CD14-positive monocyte (primary cell): Measurements from ENCODE around the gene GNB4. TPM values are rescaled to one million over a fixed set of nuclear protein-coding genes. Genes with fewer than 3 reads are reported as not detected.
A peak's percentile ranks its signal among the peaks of the same experiment; 100 is the strongest.

Experiments
- DNase-seq, 3 donors: peaks; one replicate each; pipeline ENCODE4 v3.0.0-alpha.2; 2011 to 2022
- H2AFZ ChIP-seq: 2 replicates; pipeline ENCODE4 v1.6.0; 2012; ENCODE audit warnings: mild to moderate bottlenecking, low read depth, low read length, inconsistent platforms; ENCODE audit not compliant: insufficient read depth, poor library complexity, severe bottlenecking
- H3K27ac ChIP-seq, 2 donors: 1 replicate in 1 of 2; 2 replicates in 1 of 2; pipeline ENCODE4 v1.5.1; 2012 to 2013; ENCODE audit warnings: low read length in 2 of 2, control low read depth in 1 of 2, inconsistent platforms in 1 of 2, low read depth in 1 of 2, mild to moderate bottlenecking in 1 of 2
- H3K27me3 ChIP-seq, 2 donors: one replicate each; pipeline versions ENCODE4 v1.6.0 to v1.6.1; 2011 to 2013; ENCODE audit warnings: low read length in 2 of 2; ENCODE audit not compliant: control insufficient read depth in 2 of 2, insufficient read depth in 2 of 2
- H3K36me3 ChIP-seq, 2 donors: replicated peaks in 1 of 2; 1 replicate in 1 of 2; 2 replicates in 1 of 2; pipeline versions ENCODE4 v1.5.1 to v1.6.1; 2012 to 2013; ENCODE audit warnings: low read length in 2 of 2, control low read depth in 1 of 2, inconsistent platforms in 1 of 2, mild to moderate bottlenecking in 1 of 2; ENCODE audit not compliant: insufficient read depth in 2 of 2, control insufficient read depth in 1 of 2
- H3K4me1 ChIP-seq, 2 donors: 1 replicate in 1 of 2; 2 replicates in 1 of 2; pipeline versions ENCODE4 v1.5.1 to v1.6.1; 2012 to 2013; ENCODE audit warnings: low read length in 2 of 2, control low read depth in 1 of 2, inconsistent platforms in 1 of 2, mild to moderate bottlenecking in 1 of 2, moderate library complexity in 1 of 2; ENCODE audit not compliant: insufficient read depth in 2 of 2, control insufficient read depth in 1 of 2
- H3K4me2 ChIP-seq: replicated peaks from 2 replicates; pipeline ENCODE3; 2012; ENCODE audit warnings: low read length, moderate library complexity, mild to moderate bottlenecking; ENCODE audit not compliant: poor library complexity, severe bottlenecking; ENCODE audit errors: extremely low read depth
- H3K4me3 ChIP-seq, 3 experiments: fragments of 200-600 bp in 1 of 3; sonication (generic) in 1 of 3; replicated peaks in 1 of 3; 1 replicate in 2 of 3; 2 replicates in 1 of 3; pipeline ENCODE4 v1.5.1; 2011 to 2013; ENCODE audit warnings: low read length in 3 of 3, mild to moderate bottlenecking in 3 of 3, control low read depth in 2 of 3, low read depth in 2 of 3, inconsistent platforms in 1 of 3, moderate library complexity in 1 of 3
- H3K79me2 ChIP-seq: 2 replicates; pipeline ENCODE4 v1.6.0; 2012; ENCODE audit warnings: mild to moderate bottlenecking, control low read depth, inconsistent platforms, low read length, moderate library complexity; ENCODE audit not compliant: insufficient read depth
- H3K9ac ChIP-seq: 2 replicates; pipeline ENCODE4 v1.6.0; 2017; ENCODE audit warnings: low read length, mild to moderate bottlenecking; ENCODE audit not compliant: insufficient read depth, poor library complexity, severe bottlenecking
- H3K9me3 ChIP-seq, 2 donors: replicated peaks in 1 of 2; 1 replicate in 1 of 2; 2 replicates in 1 of 2; pipeline versions ENCODE4 v1.5.1 to v1.6.1; 2012 to 2013; ENCODE audit warnings: low read length in 2 of 2, control low read depth in 1 of 2; ENCODE audit not compliant: control insufficient read depth in 1 of 2, insufficient read depth in 1 of 2
- H4K20me1 ChIP-seq: 2 replicates; pipeline ENCODE4 v1.6.0; 2012; ENCODE audit warnings: mild to moderate bottlenecking, low read length, control low read depth, moderate library complexity; ENCODE audit not compliant: insufficient read depth
- H3K27ac Mint-ChIP-seq, 7 donors: one replicate each; pipeline ENCODE4 v1.8.0; 2020; ENCODE audit warnings: mild to moderate bottlenecking in 7 of 7, mixed read lengths in 7 of 7, moderate library complexity in 6 of 7, inconsistent platforms in 2 of 7
- H3K27me3 Mint-ChIP-seq, 3 donors: one replicate each; pipeline ENCODE4 v1.8.0; 2021 to 2022; ENCODE audit warnings: low read depth in 3 of 3, mild to moderate bottlenecking in 3 of 3, mixed read lengths in 3 of 3, moderate library complexity in 3 of 3, inconsistent platforms in 1 of 3
- H3K36me3 Mint-ChIP-seq, 2 donors: one replicate each; pipeline ENCODE4 v1.8.0; 2020; ENCODE audit warnings: mixed read lengths in 2 of 2, inconsistent platforms in 1 of 2, mild to moderate bottlenecking in 1 of 2
- H3K4me1 Mint-ChIP-seq: one replicate; pipeline ENCODE4 v1.8.0; 2020; ENCODE audit warnings: mild to moderate bottlenecking, mixed read lengths
- H3K4me3 Mint-ChIP-seq, 2 donors: one replicate each; pipeline ENCODE4 v1.8.0; 2020; ENCODE audit warnings: mild to moderate bottlenecking in 2 of 2, mixed read lengths in 2 of 2, moderate library complexity in 1 of 2
- H3K9me3 Mint-ChIP-seq, 7 donors: one replicate each; pipeline ENCODE4 v1.8.0; 2020 to 2022; ENCODE audit warnings: mixed read lengths in 7 of 7, mild to moderate bottlenecking in 6 of 7, moderate library complexity in 6 of 7, inconsistent platforms in 2 of 7
- CTCF ChIP-seq: fragments of 200-600 bp; IDR thresholded peaks from one replicate; pipeline ENCODE4 v1.8.0; 2022; ENCODE audit warnings: antibody characterized with exemption, mild to moderate bottlenecking
- WGBS: methylation state at CpG from one replicate; pipeline ENCODE4 v1.1.5; 2013; ENCODE audit warnings: missing lambda C conversion rate; ENCODE audit not compliant: insufficient coverage; 5-methylcytosine and 5-hydroxymethylcytosine counted together
- intact Hi-C, 2 donors: fragments of 100-400 bp; cut with micrococcal nuclease; formaldehyde crosslinking; loops; one replicate each; pipeline versions ENCODE4 v1.15.0 to v1.15.1; 2023
- polyA plus RNA-seq, 3 donors: library from polyadenylated mRNA; depleted of rRNA in 1 of 3; unstranded in 2 of 3; stranded (reverse) in 1 of 3; fragments of 300-500 nt in 2 of 3; fragments of >200 nt in 1 of 3; fragmentation: Illumina TruSeq in 2 of 3; gene quantifications; 1 replicate in 2 of 3; 2 replicates in 1 of 3; pipeline ENCODE4 v1.2.3, GENCODE V29; 2012 to 2021

GNB4 gene
- polyA plus RNA-seq, 3 donors = 15.4 to 65.1 (median 63.5) TPM

- intact Hi-C loops = no loop called here
- Mint-ChIP-seq H3K4me1 (no peaks in the 10 kb centered on the region), H3K9me3 (peaks cover 0 to 2% (median 0%) of the 10 kb centered on the region in 7 donors), H3K36me3 (peaks cover 66 to 77% of the 10 kb centered on the region in 2 donors), H3K4me3 (no peak overlapping the region), H3K27ac (no peak overlapping the region), H3K27me3 (no peaks in the 10 kb centered on the region)
- Histone ChIP-seq H3K4me2 (no peak overlapping the region), H3K4me1 (no peaks in the 10 kb centered on the region), H3K79me2 (no peaks in the 10 kb centered on the region), H4K20me1 (no peaks in the 10 kb centered on the region), H3K27ac (no peak overlapping the region), H3K9me3 (no peaks in the 10 kb centered on the region), H3K9ac (no peak overlapping the region), H3K36me3 (peaks cover 53 to 90% of the 10 kb centered on the region in 2 donors), H3K27me3 (no peaks in the 10 kb centered on the region), H3K4me3 (no peak overlapping the region), H2AFZ (no peak overlapping the region)
- DNase-seq = no peak
- TF ChIP-seq CTCF = no peak
These were observed 40.3 kb downstream of the GNB4 start for GRCh38 chr3:179410999-179411398.

- Histone ChIP-seq H3K79me2 (no peaks in the 10 kb centered on the region), H3K27ac (no peak overlapping the region), H3K9me3 (no peaks in the 10 kb centered on the region), H3K36me3 (peaks cover 56 to 92% of the 10 kb centered on the region in 2 donors), H4K20me1 (no peaks in the 10 kb centered on the region), H2AFZ (no peak overlapping the region), H3K9ac (no peak overlapping the region), H3K27me3 (no peaks in the 10 kb centered on the region), H3K4me3 (no peak overlapping the region), H3K4me1 (no peaks in the 10 kb centered on the region), H3K4me2 (no peak overlapping the region)
- TF ChIP-seq CTCF = no peak
- peaks cover 66 to 79% of the 10 kb centered on the region in 2 donors for H3K36me3 Mint-ChIP-seq
- no peaks in the 10 kb centered on the region for H3K4me1 Mint-ChIP-seq
- no peak for DNase-seq
- no peak overlapping the region for H3K4me3 Mint-ChIP-seq
- H3K27ac Mint-ChIP-seq = peak overlapping the region in 1 of 7 donors; percentile 14
- H3K9me3 Mint-ChIP-seq = peaks cover 0 to 2% (median 0%) of the 10 kb centered on the region in 7 donors
- no peaks in the 10 kb centered on the region for H3K27me3 Mint-ChIP-seq
- WGBS = 95% methylated on average over 2 of the region's 2 CpGs
- intact Hi-C loops = no loop called here
These were observed 40.9 kb downstream of the GNB4 start for GRCh38 chr3:179410331-179410730.
